Neural cell (in vitro differentiated cells): ENCODE measurements around the gene CCDC80. TPM values are rescaled to one million over a fixed set of nuclear protein-coding genes. Genes with fewer than 3 reads are reported as not detected.
A peak's percentile ranks its signal among the peaks of the same experiment; 100 is the strongest.

Source experiments
- H2AFZ ChIP-seq: fragments of 200-600, 300-800 bp; sonication (generic), shearing (Covaris generic); 2 replicates; pipeline ENCODE4 v1.6.0; 2014; ENCODE audit warnings: low read depth, mild to moderate bottlenecking, antibody characterized with exemption, low read length, moderate library complexity
- H3F3A ChIP-seq: fragments of 200-600 bp; shearing (Covaris generic); 2 replicates; pipeline ENCODE4 v1.6.1; 2016; ENCODE audit warnings: mild to moderate bottlenecking, moderate library complexity, mixed read lengths, antibody characterized with exemption, low read length; ENCODE audit not compliant: insufficient read depth, poor library complexity, severe bottlenecking
- H3K27ac ChIP-seq: fragments of 200-600, 300-800 bp; sonication (generic), shearing (Covaris generic); 2 replicates; pipeline ENCODE4 v1.5.1; 2014; ENCODE audit warnings: mild to moderate bottlenecking, low read length, moderate library complexity
- H3K27me3 ChIP-seq: fragments of 300-800, 200-600 bp; sonication (generic), shearing (Covaris generic); 2 replicates; pipeline ENCODE4 v1.6.0; 2014; ENCODE audit warnings: mild to moderate bottlenecking, low read depth, low read length, moderate library complexity; ENCODE audit not compliant: insufficient read depth
- H3K36me3 ChIP-seq: fragments of 300-800, 200-600 bp; sonication (generic), shearing (Covaris generic); 2 replicates; pipeline ENCODE4 v1.5.1; 2014; ENCODE audit warnings: mild to moderate bottlenecking, antibody characterized with exemption, low read length, moderate library complexity; ENCODE audit not compliant: insufficient read depth
- H3K4me2 ChIP-seq: fragments of 300-800, 200-600 bp; sonication (generic), shearing (Covaris generic); 2 replicates; pipeline ENCODE4 v1.6.0; 2014; ENCODE audit warnings: mild to moderate bottlenecking, low read length
- H3K4me3 ChIP-seq: fragments of 300-800, 200-600 bp; sonication (generic), shearing (Covaris generic); 2 replicates; pipeline ENCODE4 v1.5.1; 2014; ENCODE audit warnings: mild to moderate bottlenecking, low read length, moderate library complexity
- H3K79me2 ChIP-seq: fragments of 200-600 bp; shearing (Covaris generic); replicated peaks from 2 replicates; pipeline ENCODE4 v1.6.0; 2014; ENCODE audit warnings: mild to moderate bottlenecking, low read length, moderate library complexity; ENCODE audit not compliant: insufficient read depth
- H3K9ac ChIP-seq: fragments of 300-800, 200-600 bp; sonication (generic), shearing (Covaris generic); 2 replicates; pipeline ENCODE4 v1.6.1; 2016; ENCODE audit warnings: mild to moderate bottlenecking, low read length, mixed read lengths
- H3K9me2 ChIP-seq: fragments of 200-600 bp; shearing (Covaris generic); 2 replicates; pipeline ENCODE4 v1.6.1; 2016; ENCODE audit warnings: mild to moderate bottlenecking, low read length, mixed read lengths; ENCODE audit not compliant: insufficient read depth
- H3K9me3 ChIP-seq: fragments of 200-600, 300-800 bp; sonication (generic), shearing (Covaris generic); 2 replicates; pipeline ENCODE4 v1.6.1; 2016; ENCODE audit warnings: mild to moderate bottlenecking, mixed run types, low read length, moderate library complexity, mixed read lengths
- H4K20me1 ChIP-seq: fragments of 200-600 bp; shearing (Covaris generic); 2 replicates; pipeline ENCODE4 v1.6.1; 2016; ENCODE audit warnings: mild to moderate bottlenecking, mixed run types; ENCODE audit not compliant: insufficient read depth
- EP300 ChIP-seq: fragments of 450-650 bp; conservative IDR thresholded peaks from 2 replicates; pipeline ENCODE4 v1.6.1; 2014; ENCODE audit warnings: antibody characterized with exemption, mild to moderate bottlenecking, moderate library complexity; ENCODE audit not compliant: poor library complexity, severe bottlenecking
- EZH2 ChIP-seq: fragments of 200-600, 300-800 bp; shearing (Covaris generic), sonication (generic); IDR thresholded peaks from 2 replicates; pipeline ENCODE4 v1.6.1; 2014; ENCODE audit warnings: antibody characterized with exemption, low read length, borderline replicate concordance, mild to moderate bottlenecking; ENCODE audit not compliant: insufficient read depth, poor library complexity, severe bottlenecking
- MXI1 ChIP-seq: fragments of 450-650 bp; conservative IDR thresholded peaks from 2 replicates; pipeline ENCODE4 v1.6.1; 2014; ENCODE audit warnings: antibody characterized with exemption, mild to moderate bottlenecking; ENCODE audit not compliant: poor library complexity, severe bottlenecking
- POLR2AphosphoS5 ChIP-seq: IDR thresholded peaks from 2 replicates; pipeline ENCODE4 v1.6.1; 2012
- RAD21 ChIP-seq: fragments of 450-650 bp; conservative IDR thresholded peaks from 2 replicates; pipeline ENCODE4 v1.6.1; 2014; ENCODE audit warnings: antibody characterized with exemption, mild to moderate bottlenecking, moderate library complexity
- SMC3 ChIP-seq: fragments of 450-650 bp; conservative IDR thresholded peaks from 2 replicates; pipeline ENCODE4 v1.6.1; 2014; ENCODE audit warnings: antibody characterized with exemption, mild to moderate bottlenecking, moderate library complexity; ENCODE audit not compliant: poor library complexity
- TAF1 ChIP-seq: IDR thresholded peaks from 2 replicates; pipeline ENCODE4 v1.6.1; 2012; ENCODE audit warnings: low read depth
- polyA plus RNA-seq: library from polyadenylated mRNA; depleted of rRNA; stranded (reverse); fragments of >200 nt; gene quantifications from 2 replicates; pipeline ENCODE4 v1.2.3, GENCODE V29; 2014
- TF ChIP-seq, protein P1 (sequence below): fragments of 450-650 bp; IDR thresholded peaks from 2 replicates; pipeline ENCODE4 v1.5.1; 2014; ENCODE audit warnings: antibody characterized with exemption, mild to moderate bottlenecking, moderate library complexity; ENCODE audit not compliant: poor library complexity, severe bottlenecking
- TF ChIP-seq, protein P2 (sequence below): IDR thresholded peaks from 2 replicates; pipeline ENCODE4 v1.6.1; 2012; ENCODE audit warnings: borderline replicate concordance

Gene CCDC80
- polyA plus RNA-seq, 1 donor from 2014 or later = 0.14 TPM

DNA sequence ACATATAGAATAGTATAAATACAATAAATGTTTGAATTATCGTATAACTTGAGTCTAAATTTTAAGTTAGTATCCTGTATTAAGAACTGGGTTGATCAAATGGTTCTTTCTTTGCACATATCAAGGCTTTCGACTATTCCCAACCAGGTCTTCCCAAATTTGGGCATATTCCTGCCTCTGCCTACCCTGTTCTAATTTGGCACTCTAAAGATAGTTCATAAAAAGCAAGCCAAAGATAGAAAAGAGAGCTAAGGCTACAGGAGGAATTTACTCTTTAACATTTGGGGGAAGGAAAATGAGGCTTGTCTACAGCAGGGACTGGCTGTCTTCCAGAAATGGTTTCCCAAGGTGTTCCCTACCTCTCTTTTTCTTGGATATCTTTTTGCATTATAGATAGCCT, 43.0 kb downstream of the CCDC80 start:
- H3K27me3 ChIP-seq = no peaks in the 10 kb centered on the region
- no peaks in the 10 kb centered on the region for H3K79me2 ChIP-seq
- no peak overlapping the region for H3K27ac ChIP-seq
- H3K4me3 ChIP-seq = no peak overlapping the region
- no peak overlapping the region for H3K4me2 ChIP-seq
- H4K20me1 ChIP-seq = no peaks in the 10 kb centered on the region
- no peaks in the 10 kb centered on the region for H3K9me2 ChIP-seq
- no peak overlapping the region for H2AFZ ChIP-seq
- no peaks in the 10 kb centered on the region for H3F3A ChIP-seq
- peaks cover 17% of the 10 kb centered on the region for H3K36me3 ChIP-seq
- TF ChIP-seq MXI1 (no peak), EZH2 (no peak), SMC3 (no peak), RAD21 (no peak), POLR2AphosphoS5 (no peak), TAF1 (no peak), EP300 (no peak)
- TF ChIP-seq, protein P1, sequence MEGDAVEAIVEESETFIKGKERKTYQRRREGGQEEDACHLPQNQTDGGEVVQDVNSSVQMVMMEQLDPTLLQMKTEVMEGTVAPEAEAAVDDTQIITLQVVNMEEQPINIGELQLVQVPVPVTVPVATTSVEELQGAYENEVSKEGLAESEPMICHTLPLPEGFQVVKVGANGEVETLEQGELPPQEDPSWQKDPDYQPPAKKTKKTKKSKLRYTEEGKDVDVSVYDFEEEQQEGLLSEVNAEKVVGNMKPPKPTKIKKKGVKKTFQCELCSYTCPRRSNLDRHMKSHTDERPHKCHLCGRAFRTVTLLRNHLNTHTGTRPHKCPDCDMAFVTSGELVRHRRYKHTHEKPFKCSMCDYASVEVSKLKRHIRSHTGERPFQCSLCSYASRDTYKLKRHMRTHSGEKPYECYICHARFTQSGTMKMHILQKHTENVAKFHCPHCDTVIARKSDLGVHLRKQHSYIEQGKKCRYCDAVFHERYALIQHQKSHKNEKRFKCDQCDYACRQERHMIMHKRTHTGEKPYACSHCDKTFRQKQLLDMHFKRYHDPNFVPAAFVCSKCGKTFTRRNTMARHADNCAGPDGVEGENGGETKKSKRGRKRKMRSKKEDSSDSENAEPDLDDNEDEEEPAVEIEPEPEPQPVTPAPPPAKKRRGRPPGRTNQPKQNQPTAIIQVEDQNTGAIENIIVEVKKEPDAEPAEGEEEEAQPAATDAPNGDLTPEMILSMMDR = no peak
- TF ChIP-seq, protein P2, sequence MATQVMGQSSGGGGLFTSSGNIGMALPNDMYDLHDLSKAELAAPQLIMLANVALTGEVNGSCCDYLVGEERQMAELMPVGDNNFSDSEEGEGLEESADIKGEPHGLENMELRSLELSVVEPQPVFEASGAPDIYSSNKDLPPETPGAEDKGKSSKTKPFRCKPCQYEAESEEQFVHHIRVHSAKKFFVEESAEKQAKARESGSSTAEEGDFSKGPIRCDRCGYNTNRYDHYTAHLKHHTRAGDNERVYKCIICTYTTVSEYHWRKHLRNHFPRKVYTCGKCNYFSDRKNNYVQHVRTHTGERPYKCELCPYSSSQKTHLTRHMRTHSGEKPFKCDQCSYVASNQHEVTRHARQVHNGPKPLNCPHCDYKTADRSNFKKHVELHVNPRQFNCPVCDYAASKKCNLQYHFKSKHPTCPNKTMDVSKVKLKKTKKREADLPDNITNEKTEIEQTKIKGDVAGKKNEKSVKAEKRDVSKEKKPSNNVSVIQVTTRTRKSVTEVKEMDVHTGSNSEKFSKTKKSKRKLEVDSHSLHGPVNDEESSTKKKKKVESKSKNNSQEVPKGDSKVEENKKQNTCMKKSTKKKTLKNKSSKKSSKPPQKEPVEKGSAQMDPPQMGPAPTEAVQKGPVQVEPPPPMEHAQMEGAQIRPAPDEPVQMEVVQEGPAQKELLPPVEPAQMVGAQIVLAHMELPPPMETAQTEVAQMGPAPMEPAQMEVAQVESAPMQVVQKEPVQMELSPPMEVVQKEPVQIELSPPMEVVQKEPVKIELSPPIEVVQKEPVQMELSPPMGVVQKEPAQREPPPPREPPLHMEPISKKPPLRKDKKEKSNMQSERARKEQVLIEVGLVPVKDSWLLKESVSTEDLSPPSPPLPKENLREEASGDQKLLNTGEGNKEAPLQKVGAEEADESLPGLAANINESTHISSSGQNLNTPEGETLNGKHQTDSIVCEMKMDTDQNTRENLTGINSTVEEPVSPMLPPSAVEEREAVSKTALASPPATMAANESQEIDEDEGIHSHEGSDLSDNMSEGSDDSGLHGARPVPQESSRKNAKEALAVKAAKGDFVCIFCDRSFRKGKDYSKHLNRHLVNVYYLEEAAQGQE = no peak
- H3K9ac ChIP-seq = no peak overlapping the region
- no peaks in the 10 kb centered on the region for H3K9me3 ChIP-seq

DNA sequence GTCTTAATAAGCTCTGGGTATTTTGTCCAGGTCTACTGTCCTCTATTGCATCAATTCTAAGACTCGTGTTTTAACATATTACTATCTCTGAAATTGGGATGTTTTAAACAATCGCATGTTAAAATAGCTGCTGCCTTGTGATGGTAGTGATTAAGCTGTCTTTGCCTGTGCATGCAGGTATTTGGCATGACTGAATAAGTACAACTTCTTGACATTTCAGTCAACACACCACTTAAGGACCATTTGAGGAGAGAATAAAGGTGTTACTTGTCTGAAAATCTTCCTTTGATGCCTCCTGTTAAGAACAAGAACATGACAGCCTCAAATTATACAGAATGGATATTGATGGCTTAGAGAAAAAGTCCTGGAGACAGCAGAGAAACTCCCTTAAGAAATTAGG, 46.1 kb downstream of the CCDC80 start:
- no peak overlapping the region for H3K4me2 ChIP-seq
- H3K9me3 ChIP-seq = no peaks in the 10 kb centered on the region
- H4K20me1 ChIP-seq = no peaks in the 10 kb centered on the region
- no peaks in the 10 kb centered on the region for H3K9me2 ChIP-seq
- H3F3A ChIP-seq = no peaks in the 10 kb centered on the region
- TF ChIP-seq MXI1 (peak; percentile 58), TAF1 (no peak), RAD21 (no peak), POLR2AphosphoS5 (peak; percentile 100), EP300 (peak; percentile 100), EZH2 (no peak), SMC3 (no peak)
- TF ChIP-seq, protein P2 = peak; percentile 53
- TF ChIP-seq, protein P1 = no peak
- H3K36me3 ChIP-seq = peaks cover 20% of the 10 kb centered on the region
- H3K79me2 ChIP-seq = no peaks in the 10 kb centered on the region
- H3K4me3 ChIP-seq = no peak overlapping the region
- no peak overlapping the region for H3K27ac ChIP-seq
- H3K27me3 ChIP-seq = no peaks in the 10 kb centered on the region
- H2AFZ ChIP-seq = no peak overlapping the region
- no peak overlapping the region for H3K9ac ChIP-seq
